Activated CD8-positive, alpha-beta memory T cell treated with anti-CD3 and anti-CD28 coated beads, Interleukin-2, amount 50 U/mL, for 1 hour (primary cell): ENCODE data around the gene MFAP3L.
"Not testable (repeated sequence)": the region's sequence is repeated elsewhere in the genome, so short reads cannot be mapped to it uniquely, and the experiment has no call there.

Experiments
- DNase-seq: peaks from one replicate; pipeline ENCODE4 v3.0.0-alpha.2; 2020; ENCODE audit errors: extremely low read depth

MFAP3L gene

DNA sequence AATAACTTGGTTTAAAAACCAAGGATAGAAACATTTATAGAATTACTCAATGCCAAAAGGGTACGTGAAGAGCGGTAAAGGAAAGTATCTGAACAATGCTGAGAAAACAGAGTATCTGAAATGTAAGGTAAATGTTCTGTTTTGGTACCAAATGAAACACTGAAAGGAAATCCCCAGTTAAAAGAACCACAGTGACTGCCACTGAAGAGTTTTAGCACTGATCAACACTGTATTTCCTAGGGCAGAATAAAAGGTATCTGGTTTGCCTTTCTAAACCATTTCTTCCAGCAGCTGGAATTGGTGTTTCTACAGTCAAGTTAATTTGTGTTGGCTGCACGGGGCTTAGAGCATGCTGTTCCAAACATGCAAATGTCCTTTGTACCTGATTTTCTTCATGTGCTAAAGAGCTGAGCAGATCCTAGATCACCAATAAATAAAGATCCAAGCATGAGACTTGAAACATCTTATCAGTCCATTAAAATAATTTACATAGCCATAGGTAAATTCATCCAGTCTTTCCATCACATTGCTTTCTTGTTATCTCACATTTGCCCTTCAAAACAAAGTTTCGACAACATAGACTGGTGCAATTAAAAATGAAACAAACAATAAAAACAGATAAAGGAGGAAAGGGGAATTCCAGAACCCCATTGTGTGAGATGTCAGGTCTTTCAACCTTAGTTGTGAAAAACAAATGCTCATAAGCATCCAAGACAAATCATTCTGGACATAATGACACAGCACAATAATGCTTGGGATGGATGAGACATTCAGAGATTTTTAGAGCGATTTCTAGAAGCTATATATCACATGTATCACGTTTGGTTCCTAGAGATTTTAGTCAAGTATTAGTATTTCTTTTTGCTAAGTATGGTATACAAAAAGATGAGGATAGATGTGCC is 38.6 kb downstream of the MFAP3L start:
- no peak for DNase-seq

DNA sequence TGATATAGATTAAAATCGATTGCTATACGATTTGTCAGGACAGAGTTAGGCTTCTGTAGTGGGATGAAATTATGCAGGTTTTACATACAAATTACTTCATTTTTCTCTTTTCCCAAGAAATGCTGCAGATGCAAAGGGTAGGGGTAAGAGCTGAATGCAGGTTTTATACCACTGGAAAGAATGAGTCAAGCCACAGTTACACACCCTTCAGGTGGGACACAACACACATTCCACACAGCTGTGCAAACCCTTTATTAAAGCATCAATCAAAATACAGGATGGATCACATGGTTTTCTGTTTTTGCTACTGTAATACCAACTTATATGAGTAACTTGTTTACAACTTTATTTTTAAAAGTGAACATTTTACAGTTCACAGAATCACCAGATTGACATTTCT is 39.8 kb downstream of the MFAP3L start:
- DNase-seq, result no peak

DNA sequence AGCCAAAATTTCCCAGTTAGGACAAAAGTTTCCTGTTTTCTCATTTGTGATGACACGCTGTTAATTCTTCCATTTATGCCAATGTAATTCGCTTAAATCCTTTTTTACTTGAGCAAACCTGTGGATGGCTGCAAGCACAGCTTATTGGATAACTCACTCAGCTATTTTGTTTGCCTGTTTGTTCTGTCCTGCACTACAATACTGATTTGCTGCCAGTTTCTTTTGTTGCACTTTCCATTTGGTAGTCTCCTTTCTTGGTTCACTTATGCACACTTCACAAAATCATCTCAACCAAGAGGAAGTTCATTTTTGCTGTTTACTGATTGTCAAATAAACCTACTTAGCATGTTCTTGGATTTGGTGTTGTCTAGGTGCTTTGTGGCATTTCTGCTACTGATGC is 40.3 kb downstream of the MFAP3L start:
- no peak for DNase-seq

DNA sequence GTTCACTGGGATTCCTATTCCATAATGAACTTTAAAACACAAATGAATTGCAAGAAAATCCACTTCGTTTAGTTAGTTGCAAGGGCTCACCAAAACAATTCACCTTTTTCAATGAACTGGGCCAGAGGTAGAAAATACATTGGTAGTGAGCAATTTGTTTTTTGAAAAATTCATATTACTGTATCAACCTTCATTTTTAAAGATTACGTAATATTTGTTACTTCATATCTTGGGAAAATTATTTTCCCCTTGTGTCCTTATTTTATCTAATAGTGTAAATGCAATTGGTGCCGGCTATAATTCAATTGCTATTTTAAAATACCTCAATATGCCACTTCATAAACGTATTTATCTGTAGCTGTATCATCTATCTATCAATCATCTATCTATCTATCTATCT is 41.5 kb downstream of the MFAP3L start:
- no peak for DNase-seq

DNA sequence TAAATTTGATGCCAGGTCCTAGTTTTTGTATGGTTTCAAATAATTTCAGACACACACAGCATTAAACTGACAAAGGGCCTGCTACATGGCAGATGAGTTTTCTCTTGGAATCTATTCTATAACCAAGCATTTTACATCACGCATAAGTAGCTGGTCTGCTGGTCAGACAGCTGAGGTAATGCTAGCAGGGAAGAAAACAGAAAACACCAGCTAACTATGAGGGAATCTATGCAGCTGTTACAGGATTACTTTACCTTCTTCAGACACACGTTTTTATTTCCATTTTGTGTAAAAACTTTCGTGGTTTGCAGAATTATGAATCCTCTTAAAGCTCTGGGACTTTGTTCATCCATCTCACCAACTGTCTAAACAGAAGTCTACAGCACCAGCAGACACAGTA is 42.0 kb downstream of the MFAP3L start:
- no peak for DNase-seq

DNA sequence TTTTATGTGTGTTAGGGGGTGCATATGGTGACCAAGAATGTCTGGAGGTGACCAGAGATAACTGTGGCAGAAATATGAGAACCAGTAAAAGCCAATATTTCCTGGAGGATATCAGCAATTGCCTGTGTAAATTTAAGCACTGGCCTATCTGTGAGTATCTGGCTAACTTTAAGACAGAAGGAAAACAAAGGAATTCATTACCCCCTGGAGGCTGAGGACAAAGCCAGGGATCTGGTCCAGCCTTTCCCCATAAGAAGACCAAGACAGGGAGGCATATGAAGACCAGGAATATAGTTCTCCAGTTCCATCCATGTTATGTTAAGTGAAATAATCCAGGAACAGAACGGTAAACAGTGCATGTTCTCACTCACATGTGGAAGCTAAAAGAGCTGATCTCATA is 49.2 kb downstream of the MFAP3L start:
- no peak for DNase-seq

DNA sequence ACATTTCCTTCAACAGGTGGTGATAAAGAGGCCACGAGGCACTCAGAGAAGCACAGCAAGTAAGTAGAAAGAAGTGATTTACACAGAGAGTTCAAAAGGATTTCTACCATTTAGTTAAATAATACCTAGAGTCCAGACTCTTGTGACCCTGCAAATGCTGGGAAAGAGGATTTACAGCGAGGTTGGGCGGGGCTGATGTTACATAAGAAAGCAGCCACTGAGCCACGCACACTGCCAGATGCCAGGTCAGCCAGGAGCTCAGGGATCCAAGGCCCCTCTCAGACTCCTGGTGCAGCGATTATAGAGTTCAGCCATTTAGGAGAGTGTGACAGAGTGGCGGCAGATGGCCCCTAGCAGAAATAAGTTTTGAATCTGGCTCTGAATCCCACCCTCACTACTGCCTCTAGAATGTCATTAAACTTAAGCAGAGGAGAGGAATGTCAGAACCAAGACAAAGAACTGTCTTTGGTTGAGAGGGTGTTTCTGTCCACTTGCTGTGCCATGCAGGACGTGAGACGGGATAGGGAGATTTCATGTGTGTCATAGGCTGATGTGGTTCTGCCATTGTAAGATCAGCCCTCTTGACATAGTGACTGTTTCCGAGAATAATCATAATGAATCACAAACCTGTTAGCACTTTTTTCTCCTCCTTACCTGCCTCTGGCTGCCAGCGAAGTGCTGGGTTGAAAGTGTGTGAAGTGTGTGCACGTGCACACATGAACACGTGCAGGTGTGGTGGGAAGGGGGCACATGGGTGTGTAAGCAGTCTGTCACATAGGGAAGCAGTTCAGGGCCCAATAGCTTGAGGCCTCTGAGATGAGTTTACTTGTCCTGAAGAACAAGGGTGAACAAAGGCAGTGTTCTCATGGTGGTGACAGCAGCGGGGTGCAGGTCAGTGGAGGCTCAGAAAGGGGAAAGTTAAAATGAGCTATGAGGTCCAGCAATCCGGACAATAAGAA is 50.1 kb downstream of the MFAP3L start:
- no peak for DNase-seq

DNA sequence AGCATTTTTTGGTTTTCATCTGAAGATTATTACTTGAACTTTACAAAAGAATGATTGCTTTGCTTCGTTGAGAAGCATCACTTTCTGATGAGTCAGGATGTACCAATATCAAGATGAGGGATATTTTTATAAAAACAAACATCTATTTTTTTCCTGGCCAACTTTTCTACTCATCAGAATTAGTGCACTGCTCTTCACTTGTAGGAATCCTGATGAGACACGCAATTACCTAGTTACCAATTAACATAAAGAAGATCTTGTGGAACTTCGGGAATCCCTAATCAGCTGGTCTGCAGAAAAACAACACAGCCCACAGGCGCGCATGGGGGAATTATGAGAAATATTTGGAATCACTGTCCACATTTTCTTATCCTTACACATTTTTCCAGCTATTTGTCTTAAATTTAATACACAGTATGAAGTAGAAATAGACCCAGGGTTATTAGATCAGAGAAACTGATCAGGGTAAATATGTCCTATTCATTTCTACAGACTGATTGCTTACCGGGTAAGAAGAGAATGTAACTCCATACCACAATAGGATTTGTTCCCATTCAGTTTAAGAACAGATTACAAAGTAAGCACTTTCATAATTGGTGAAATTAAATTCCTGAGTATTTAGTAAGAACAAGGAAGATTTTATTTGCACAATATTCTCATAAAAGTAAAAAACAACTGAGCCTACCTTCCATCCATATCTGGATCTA is 50.9 kb downstream of the MFAP3L start:
- no peak for DNase-seq

DNA sequence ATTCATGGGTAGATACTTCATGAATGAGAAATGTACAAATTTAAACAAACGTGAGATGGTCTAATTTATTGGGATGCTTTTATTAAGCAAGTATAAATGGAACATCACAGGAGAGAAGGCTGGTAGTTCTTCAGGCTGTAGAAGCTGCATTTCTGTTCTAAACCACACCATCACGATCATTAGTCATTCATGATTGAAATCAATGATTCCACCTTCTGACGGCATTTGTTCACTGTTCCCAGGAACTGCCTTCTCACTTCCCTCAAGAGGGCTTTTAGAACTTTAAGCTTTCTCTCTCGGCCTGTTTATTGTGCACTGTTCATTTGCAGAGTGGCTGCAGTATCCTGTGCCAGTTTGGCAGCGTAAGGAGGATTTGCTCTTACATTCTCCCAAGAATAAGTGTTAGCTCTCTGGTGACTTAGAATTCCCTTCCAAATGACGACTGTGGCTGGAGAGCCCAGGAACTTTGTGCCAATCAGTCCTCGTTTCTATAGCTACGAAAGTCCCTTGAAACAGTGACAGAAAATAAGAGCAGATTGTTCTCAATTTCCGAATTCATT is 54.7 kb downstream of the MFAP3L start:
- no peak for DNase-seq

DNA sequence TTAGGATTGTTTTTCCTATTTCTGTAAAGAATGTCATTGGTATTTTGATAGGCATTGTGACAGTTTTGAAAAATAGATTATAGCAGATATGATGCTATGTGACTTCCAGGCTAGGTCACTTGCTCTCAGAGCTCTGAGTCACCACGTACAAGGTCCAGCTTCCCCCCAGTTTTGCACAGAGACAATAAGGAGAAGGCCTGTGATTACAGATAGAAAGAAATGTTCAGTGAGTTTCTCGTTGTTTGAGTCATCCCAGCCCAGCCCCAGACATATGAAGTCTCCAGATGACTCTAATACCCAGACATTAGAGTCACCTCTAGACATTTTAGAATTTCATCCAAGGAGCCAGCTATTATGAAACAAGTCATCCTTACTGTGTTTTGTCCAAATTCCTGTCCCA is 57.2 kb downstream of the MFAP3L start:
- no peak for DNase-seq

DNA sequence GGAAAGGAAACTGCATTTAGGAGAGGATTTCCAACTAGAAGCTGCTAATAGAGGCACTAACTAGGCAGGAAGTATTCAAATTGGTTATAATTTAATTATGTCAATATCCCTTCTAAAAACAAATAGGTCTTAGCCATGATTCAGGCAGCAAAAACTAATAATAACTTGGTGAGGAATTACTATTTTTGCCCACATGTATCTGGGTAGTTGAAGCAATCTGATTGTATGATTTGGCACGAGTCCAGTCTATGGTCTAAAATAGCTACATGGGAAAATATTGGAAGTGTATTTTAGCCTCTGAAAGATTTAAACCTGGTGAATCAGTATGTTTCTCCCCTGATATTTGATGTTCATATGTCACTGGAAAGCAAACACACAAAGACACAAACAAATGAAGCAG is 62.2 kb downstream of the MFAP3L start:
- no peak for DNase-seq

DNA sequence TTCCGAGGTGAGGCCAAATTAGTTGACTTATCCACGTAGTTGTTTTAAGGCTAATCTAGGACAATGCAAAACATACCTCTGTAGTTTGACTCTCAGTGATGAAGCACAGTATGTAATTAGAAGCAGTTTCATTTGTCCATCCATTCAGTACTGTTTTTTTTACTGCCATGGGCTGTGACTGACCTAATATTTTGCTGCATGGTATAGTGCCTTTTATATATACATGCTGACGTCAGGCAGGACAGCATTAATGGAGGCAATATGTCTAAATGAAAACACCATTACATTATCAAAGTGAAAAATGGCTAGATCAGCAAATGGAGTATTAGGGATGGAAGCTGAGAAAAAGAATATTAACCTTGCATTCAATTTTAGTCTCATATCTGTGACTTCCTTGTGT is 66.9 kb downstream of the MFAP3L start:
- DNase-seq, result no peak

DNA sequence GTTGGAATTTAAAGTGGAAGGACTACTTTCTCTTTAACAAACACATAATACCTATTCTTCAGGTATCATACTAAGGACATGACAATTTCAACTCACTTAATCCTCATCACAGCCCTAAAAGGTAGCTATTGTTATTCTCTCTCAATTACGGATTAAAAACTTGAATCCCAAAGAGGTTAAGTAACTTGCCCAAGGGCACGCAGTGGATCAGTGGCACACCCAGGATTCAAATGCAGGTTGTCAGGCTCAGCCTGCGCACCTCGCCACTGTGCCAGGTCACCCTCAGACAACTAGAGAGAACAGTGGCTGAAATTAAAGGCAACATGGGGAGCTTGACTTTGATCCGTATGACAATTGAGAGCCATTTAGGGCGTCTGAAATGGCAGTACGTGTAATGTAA is 67.6 kb downstream of the MFAP3L start:
- DNase-seq, result no peak

DNA sequence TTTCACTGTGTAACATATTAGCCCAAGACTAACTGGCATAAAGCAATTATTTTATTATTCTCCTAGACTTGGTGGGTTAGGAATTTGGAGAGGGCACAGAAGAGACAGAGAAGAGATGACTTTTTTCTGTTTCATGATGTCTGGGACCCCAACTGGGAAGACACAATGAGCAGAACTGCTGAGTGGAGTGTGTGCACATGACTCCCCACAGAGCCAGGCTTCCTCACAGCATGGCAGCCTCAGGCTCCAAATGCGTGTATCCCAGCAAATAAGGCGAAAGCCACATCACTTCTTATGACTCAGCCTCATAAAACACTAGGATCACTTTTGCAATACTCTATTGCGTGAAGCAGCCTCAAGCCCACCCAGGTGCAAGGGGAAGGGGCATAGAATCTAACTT is 68.4 kb downstream of the MFAP3L start:
- DNase-seq, result no peak

DNA sequence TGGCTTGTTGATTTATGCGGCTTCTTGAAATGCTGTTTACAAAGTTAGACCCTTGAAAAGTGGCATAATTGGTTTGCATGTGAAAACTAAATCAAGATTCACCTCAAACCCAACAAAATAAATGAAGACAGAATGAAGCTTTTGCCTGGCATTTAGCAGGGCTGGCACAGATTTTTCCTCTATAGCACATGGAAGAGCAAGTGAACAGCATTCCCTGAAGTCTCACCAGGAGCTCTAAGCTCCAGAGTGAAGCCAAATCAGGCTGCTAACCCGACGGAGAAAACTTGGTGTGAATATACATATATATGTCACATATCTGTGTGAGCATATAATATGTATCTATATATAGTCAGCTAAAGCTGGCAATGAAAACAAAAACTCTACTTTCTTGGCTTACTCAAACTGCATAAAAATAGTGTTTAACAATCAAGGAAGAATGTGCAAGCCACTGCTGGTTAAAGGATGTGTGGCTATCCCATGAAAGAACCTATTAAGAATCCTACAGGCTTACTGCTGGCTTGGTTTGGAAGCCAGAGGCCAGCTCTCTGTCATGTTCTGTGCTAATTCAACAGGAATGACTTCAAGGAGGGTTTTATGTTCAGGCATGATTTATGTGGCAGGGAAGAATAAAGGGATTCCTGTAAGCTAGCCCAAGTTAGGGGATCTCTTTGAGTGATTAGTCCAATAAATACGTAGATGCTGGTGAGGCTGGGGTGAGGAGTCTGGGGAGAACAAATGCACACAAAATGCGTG is 69.9 kb downstream of the MFAP3L start:
- no peak for DNase-seq

DNA sequence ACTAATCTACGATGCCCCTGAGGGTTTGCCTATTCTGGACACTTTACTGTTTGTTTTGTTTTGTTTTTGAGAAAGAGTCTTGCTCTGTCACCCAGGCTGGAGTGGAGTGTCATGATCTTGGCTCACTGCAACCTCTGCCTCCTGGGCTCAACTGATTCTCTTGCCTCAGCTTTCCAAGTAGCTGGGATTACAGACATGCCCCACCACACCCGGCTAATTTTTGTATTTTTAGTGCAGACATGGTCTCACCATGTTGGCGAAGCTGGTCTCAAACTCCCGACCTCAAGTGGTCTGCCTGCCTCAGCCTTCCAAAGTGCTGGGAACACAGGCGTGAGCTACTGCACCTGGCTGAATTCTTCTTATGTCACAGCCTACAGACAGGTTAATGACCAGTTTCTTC is 70.7 kb downstream of the MFAP3L start:
- DNase-seq, result no peak

DNA sequence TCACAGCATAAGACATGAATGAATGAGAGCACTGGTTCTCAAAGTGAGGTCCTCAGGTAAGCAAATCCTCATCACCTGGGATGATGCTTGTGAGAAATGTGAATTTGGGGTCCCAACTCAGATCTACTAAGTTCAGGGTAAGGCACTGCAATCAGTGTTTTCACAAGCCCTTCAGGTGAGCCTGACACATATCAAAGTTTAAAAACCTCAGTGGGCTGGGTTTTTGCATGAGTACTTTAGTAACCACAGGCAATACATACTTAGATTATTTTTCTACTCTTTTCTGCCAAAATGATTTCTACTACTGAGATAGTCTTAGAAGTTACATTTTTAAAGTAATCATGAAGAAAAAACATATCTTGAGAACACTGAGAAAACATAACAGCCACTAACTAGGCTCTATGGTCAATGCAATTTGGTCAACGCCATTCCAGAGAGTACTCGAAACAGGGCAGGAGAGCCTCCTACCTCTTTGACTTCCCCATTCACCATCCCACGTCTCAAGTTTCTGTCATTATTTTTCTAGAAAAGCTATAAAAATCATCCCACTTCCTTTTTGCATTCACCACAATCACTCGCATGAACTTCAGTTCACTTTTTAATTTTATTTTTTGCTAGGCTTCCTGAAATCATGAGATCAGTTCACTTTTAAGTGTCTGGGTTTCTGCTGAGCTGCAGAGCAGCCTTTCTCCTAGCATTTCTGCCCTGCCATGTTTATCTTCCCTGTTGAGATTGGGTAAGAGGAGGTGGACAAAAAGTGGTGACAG is 73.8 kb downstream of the MFAP3L start:
- DNase-seq, result no peak

DNA sequence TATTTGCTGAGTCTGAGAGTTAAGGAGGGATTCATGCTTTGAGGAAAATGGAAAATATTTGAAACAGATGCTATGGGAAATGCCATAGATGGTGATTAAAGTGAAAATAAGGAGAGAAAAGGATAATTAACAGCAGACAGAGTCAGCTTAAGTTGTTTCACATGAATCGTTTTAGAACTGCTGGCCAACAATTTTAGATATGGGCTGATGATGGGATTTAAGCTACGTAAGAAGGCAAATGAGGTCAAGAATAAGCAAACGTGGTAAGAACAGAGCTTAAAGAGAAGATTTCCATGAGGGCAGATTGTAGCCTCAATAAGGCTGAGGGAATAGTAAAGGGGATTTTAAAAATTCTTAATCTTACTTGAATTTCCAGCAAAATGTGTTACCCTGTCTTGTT is 77.9 kb downstream of the MFAP3L start:
- no peak for DNase-seq

DNA sequence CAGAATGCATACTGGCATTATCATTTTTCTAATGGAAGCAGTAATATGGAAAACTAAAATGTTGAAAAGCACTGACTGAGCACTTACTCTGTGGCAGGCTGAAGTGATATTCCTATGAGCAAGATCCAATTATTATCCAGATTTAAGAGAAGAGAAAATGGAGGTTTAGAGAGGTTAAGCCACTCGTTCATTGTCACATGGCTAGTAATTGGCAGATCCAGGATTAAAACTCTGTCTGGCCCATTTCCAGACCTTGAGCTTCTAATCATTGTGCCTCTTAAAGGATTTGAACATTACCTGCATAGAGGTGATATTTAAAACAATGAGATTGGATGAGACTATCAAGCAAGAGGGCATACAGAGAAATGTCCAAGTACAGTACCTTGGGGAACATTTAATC is 80.6 kb downstream of the MFAP3L start:
- no peak for DNase-seq

DNA sequence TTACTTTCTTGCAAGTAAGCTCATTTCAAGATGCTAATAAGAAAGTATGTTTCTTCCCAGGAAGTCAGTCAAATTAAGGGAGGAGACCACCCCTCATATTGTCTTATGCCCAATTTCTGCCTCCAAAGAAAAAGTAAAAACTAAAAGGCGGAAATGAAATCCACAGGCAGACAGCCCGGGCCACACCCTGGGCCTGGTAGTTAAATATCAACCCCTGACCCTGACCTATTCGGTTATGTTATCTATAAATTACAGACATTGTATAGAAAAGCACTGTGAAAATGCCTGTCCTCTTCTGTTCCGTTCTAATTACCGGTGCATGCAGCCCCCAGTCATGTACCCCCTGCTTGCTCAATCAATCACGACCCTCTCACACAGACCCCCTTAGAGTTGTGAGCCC is 82.6 kb downstream of the MFAP3L start:
- DNase-seq, result not testable (repeated sequence)
